Subcutaneous abdominal adipose tissue (tissue), 5 donors: ENCODE data around the gene FHL3.

ENCODE experiments used
- H3K27ac ChIP-seq: one replicate; pipeline ENCODE4 v1.7.0; 2013; ENCODE audit warnings: low read depth, mild to moderate bottlenecking, inconsistent platforms, low read length, moderate library complexity
- H3K27me3 ChIP-seq, 5 donors: one replicate each; pipeline ENCODE4 v1.7.0; 2013; ENCODE audit warnings: low read length in 5 of 5, inconsistent platforms in 1 of 5; ENCODE audit not compliant: control insufficient read depth in 5 of 5, insufficient read depth in 4 of 5
- H3K36me3 ChIP-seq, 5 donors: one replicate each; pipeline ENCODE4 v1.7.0; 2013; ENCODE audit warnings: low read length in 5 of 5; ENCODE audit not compliant: control insufficient read depth in 5 of 5, insufficient read depth in 5 of 5
- H3K4me1 ChIP-seq, 5 donors: one replicate each; pipeline ENCODE4 v1.7.0; 2013; ENCODE audit warnings: low read length in 5 of 5, mild to moderate bottlenecking in 3 of 5, moderate library complexity in 1 of 5; ENCODE audit not compliant: control insufficient read depth in 5 of 5, insufficient read depth in 5 of 5
- H3K4me3 ChIP-seq, 5 donors: one replicate each; pipeline ENCODE4 v1.7.0; 2013; ENCODE audit warnings: low read length in 5 of 5, low read depth in 1 of 5
- H3K9ac ChIP-seq, 5 donors: one replicate each; pipeline ENCODE4 v1.7.0; 2013; ENCODE audit warnings: low read length in 5 of 5, mild to moderate bottlenecking in 4 of 5, moderate library complexity in 3 of 5
- H3K9me3 ChIP-seq, 5 donors: one replicate each; pipeline ENCODE4 v1.7.0; 2013; ENCODE audit warnings: low read length in 5 of 5; ENCODE audit not compliant: control insufficient read depth in 5 of 5
- donor health status: healthy.
- donor health status: healthy.
- donor health status: healthy.
- donor health status: healthy.
- donor health status: healthy.

The FHL3 gene

DNA sequence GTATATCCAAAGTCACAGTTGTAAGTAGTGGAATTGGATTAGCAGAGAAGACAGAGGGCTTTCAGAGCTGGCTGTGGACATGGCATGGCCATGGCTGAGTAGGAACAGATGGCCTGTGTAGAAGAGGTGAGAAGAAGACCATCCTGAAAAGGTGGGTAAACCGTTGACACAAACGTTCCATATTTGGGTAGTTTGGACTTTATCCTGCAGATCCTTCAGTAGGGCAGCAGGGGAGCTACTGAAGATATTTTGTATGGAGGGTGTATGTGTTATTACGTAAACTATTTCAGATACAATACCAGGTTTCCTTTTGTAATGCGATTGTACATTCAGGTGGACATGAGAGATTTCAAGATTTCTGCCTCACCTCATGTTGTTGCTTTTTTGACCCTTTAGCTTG, 8.9 kb upstream of the FHL3 start:
- H3K4me1 ChIP-seq: peaks cover 3 to 43% (median 36%) of the 10 kb centered on the region in 5 donors
- peak overlapping the region in 1 of 5 donors; percentile 3 for H3K9ac ChIP-seq
- no peak overlapping the region for H3K27ac ChIP-seq

DNA sequence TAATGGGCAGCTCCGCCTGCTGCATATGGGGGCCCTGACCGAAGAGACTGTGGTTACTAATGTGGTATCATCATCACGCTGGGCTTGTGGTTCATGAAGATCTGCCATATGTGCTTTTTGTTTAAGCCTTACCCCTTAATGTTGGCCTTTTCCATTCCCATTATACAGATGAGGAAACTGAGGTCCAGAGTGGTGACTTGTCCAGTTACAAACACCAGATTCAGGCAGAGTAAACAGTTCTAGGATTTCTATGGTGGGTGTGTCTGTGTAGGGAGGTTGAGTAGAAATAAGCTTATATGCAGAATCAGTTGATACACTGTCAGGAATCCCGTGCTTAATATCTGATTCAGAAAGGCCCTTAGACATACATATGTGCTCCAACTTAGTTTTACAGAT, 7.9 kb upstream of the FHL3 start:
- Histone ChIP-seq H3K36me3 (peaks cover 10 to 22% (median 13%) of the 10 kb centered on the region in 5 donors), H3K4me3 (peak overlapping the region; percentile 81 to 98 (median 97)), H3K9me3 (no peaks in the 10 kb centered on the region), H3K4me1 (peaks cover 3 to 44% (median 36%) of the 10 kb centered on the region in 5 donors), H3K27ac (peak overlapping the region; percentile 98), H3K9ac (peak overlapping the region; percentile 96 to 100 (median 99)), H3K27me3 (no peaks in the 10 kb centered on the region)

More for the DNA sequence above, 8.9 kb upstream of the FHL3 start:
- Histone ChIP-seq H3K36me3 (peaks cover 15 to 32% (median 22%) of the 10 kb centered on the region in 5 donors), H3K9me3 (no peaks in the 10 kb centered on the region), H3K4me3 (peak overlapping the region in 1 of 5 donors; percentile 97), H3K27me3 (no peaks in the 10 kb centered on the region)

DNA sequence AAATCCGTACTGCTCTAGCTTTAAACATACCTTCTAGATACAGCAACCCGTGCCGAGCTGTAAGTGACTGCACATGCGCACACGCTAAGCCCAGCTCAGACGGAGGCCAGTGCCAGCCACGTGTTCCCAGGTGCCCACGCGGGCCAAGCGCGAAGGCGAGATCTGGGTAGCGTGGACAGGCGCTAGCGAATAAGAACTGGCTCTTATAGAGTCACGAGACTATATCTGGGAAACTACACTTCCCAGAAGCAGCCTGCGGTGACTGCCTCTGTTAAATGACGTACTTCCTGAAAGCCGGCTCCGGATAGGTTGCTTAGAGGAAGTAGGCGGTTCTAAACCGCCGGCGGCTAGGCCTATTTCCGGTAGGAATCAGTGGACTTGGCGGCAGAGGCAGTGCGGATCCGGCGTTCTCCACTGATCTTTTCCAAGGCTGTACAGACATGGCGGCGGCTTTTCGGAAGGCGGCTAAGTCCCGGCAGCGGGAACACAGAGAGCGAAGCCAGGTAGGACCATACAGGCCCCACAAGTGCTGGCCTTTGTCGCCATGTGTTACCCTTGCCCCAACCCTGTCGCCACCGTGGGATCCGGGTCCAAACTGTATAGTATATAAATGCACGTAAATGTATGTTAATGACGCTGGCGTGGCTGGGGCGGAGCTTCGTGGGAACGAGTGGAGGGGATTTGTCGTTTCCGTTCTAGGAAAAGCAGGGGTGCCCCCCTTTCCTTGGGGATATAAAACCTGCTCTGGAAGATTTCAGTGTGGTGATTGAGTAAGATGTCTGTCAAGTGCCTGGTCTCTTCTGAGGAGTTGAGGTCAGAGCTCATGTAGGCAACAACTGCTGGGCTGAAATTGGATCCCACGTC, 7.3 kb upstream of the FHL3 start, which contains the start of gene UTP11:
Gene UTP11 (plus strand): TSS at position 372 of the 864 bp plus-strand sequence. CDS start 69 bp downstream, at position 441.
- H3K4me3 ChIP-seq: peak within 1 kb of the TSS; percentile 81 to 98 (median 97)
- no peaks in the 10 kb centered on the region for H3K9me3 ChIP-seq
- H3K4me1 ChIP-seq: peaks cover 3 to 44% (median 36%) of the 10 kb centered on the region in 5 donors
- H3K9ac ChIP-seq: peak within 1 kb of the TSS; percentile 96 to 100 (median 99)
- H3K27ac ChIP-seq: peak within 1 kb of the TSS; percentile 98
- no peaks in the 10 kb centered on the region for H3K27me3 ChIP-seq
- H3K36me3 ChIP-seq: peaks cover 5 to 16% (median 9%) of the 10 kb centered on the region in 5 donors

DNA sequence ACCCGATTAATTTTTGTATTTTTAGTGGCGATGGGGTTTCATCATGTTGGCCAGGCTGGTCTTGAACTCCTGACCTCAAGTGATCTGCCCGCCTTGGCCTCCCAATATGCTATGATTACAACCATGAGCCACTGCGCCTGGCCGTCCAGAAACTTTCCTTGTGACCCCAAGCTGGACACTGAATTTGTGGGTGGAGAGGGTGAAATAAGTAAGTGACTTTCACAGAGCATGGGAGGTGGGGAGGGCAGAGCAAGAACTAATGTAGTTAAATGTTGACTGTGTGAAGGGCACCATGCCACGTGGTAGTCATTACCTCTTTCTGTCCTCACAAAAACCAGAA, 4.5 kb upstream of the FHL3 start:
- Histone ChIP-seq H3K4me3 (no peak overlapping the region), H3K36me3 (no peaks in the 10 kb centered on the region), H3K27me3 (peaks cover 0 to 5% (median under 1%) of the 10 kb centered on the region in 5 donors), H3K4me1 (peaks cover 3 to 30% (median 22%) of the 10 kb centered on the region in 5 donors), H3K9ac (no peak overlapping the region), H3K27ac (no peak overlapping the region), H3K9me3 (no peaks in the 10 kb centered on the region)

DNA sequence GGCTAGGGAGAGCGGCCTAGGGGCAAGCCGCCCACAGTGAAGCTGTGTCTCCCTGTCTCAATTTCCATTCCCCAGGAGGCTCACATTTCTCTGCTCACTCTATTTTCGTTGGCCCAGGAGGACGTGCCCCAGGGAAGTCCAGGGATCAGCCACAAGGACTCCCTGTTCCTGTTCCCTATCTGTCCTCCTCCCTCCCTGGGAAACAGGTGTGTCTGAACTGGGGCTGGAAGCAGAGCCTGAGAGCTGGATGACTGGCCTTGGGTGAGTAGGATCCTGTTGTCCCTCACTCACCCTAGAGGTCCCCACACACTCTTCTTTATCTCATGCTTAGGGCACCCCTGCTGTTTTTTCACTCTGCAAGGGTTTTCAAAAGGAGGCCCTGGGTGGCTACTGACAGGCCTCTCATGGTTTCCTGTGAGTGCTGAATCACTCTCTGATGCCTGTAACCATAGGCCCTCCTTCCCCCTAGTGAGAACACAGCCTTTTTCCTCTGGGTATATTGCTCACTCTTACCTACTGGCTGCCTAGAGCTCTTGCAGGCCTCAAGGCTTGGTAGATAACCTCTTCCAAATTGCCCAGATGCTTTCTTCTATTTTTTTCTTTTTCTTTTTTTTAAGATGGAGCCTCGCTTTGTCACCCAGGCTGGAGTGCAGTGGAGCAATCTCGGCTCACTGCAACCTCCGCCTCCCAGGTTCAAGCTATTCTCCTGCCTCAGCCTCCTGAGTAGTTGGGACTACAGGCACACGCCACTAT, 4.0 kb upstream of the FHL3 start:
- Histone ChIP-seq H3K9ac (no peak overlapping the region), H3K36me3 (no peaks in the 10 kb centered on the region), H3K9me3 (no peaks in the 10 kb centered on the region), H3K27ac (no peak overlapping the region), H3K4me1 (peaks cover 3 to 34% (median 23%) of the 10 kb centered on the region in 5 donors), H3K27me3 (peaks cover 0 to 10% (median 5%) of the 10 kb centered on the region in 5 donors), H3K4me3 (no peak overlapping the region)

DNA sequence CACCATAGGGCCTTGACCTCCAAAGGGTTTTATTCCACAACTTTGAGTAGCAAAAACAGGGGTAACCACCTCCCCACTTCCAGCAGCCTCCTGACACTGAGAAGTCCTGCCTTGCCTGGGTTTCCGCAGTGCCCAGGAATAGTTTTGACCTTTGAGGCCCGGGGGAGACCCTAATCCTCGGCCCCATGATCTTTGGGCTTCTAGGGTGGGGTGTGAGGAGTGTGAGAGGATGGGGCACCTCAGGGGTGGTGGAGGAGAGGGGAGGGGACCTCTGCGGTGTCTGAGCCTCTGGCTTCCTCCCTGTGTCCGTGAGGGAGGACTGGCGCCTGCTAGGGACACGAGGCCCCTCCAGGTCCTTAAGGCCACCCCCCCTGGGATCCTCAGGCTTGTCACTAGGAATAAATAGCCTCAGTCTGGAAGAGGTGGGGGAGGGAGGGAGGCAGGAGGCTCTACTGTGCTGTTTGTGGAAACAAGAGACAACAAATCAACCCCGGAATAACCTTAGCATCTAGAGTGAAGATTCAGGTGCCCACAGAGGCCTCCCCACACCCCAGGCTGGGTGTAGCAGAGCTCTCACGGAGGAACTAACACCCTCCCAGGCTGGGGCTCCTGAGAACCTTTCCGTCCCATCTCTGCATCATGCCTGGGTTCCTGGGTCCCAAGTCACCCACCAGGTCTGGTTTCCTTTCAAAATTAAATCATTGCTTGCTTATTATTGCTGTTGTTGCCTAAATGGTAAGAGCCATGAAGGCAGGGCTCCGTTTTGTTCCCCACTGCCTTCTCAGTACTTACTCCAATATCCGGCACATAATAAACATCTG, 904 bp upstream of the FHL3 start:
- H3K27me3 ChIP-seq: peaks cover 0 to 16% (median 15%) of the 10 kb centered on the region in 5 donors
- H3K4me3 ChIP-seq: peak overlapping the region in 4 of 5 donors; percentile 43 to 55 (median 48)
- no peaks in the 10 kb centered on the region for H3K9me3 ChIP-seq
- no peaks in the 10 kb centered on the region for H3K36me3 ChIP-seq
- peak overlapping the region; percentile 16 for H3K27ac ChIP-seq
- H3K9ac ChIP-seq: peak overlapping the region in 1 of 5 donors; percentile 66
- H3K4me1 ChIP-seq: peaks cover 2 to 35% (median 20%) of the 10 kb centered on the region in 5 donors

DNA sequence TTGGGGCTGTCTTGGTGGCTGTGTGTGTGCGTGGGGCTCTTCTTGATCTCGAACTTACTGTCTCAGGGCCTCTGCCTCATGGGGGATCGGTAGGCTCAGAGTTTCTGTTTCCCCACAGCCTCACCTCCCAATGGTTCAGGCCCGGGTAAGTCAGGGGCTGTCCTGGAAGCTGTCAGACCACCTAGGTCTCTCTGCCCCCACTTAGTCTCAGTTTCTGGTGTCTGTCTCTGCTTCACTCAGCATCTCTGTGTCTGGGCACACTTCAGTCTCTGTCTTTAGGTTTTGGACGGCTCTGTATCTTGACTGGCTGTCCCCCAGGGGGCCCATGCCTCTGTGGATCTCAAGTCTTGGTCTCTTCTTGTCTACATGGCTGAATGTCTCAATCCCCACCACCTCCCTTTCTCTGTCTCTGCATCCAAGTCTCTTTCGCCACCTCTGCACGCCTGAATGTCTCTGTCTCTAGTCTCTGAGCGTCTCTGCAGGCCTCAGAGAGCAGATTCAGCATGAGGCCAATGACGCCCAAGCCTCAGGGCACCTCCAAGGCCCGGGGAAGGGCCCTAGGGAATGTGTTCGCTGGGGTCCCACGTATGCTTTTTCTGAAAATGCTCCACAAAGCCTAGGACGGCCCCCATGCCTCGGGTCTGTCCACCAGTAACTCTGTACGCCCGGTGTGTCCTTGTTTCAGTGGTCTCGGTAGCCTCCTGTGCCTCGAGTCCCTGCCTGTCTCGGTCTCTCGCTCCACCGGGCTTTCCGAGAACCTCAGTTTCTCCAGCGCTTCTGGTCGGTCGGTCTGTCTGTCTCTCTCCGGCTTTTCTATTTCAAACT, 818 bp downstream of the FHL3 start:
- Histone ChIP-seq H3K9me3 (no peaks in the 10 kb centered on the region), H3K36me3 (no peaks in the 10 kb centered on the region), H3K4me3 (peak overlapping the region; percentile 69 to 86 (median 73)), H3K27ac (peak overlapping the region; percentile 45), H3K27me3 (peaks cover 0 to 27% (median 15%) of the 10 kb centered on the region in 5 donors), H3K4me1 (peaks cover 14 to 52% (median 36%) of the 10 kb centered on the region in 5 donors), H3K9ac (peak overlapping the region in 4 of 5 donors; percentile 59 to 87 (median 74))

DNA sequence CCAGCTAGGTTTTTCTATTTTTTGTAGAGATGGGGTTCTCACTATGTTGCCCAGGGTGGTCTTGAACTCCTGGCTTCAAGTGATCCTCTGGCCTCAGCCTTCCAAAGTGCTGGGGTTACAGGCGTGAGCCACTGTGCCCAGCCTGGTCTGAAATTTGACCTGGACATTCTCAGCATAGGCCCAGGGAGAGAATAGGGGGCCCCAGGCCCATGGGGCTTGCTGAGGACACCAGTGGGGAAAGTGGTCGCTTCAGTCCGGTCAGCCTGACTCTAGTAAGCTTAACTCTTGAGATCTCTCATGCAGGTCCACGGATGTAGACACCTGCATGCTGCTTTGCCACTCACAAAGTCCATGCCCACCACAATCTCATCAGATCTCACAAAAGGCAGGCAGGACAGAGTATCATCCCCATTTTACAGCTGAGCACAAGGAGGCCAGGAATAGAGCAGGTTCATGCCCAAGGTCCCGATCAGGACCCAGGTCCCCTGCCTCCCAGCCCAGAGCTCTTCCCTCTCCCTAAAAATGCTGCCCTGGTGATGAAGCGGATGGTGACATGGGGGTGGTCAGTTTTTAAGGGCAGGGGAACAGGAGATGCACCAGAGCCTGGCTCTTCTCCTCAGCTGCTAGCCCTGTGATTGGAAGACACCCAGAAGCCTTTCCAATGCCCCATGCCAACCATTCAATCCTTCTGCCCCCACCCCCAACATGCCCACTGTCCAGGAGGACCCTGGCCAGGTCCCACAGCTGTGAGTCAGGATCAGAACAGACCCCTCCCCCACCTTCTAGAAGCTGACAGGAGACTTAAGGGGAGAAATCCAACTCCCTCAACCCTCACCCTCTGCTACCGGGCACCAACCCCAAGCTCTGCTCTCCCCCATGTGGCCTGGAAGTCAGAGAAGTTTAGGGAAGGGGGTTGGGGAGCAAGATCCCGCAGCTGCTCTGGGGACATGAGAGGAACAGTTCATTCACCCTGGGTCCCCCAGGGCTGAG, 1.8 kb downstream of the FHL3 start:
- peak overlapping the region in 4 of 5 donors; percentile 36 to 81 (median 71) for H3K4me3 ChIP-seq
- no peaks in the 10 kb centered on the region for H3K9me3 ChIP-seq
- peaks cover 0 to 4% (median 0%) of the 10 kb centered on the region in 5 donors for H3K36me3 ChIP-seq
- H3K4me1 ChIP-seq: peaks cover 14 to 59% (median 46%) of the 10 kb centered on the region in 5 donors
- peak overlapping the region in 3 of 5 donors; percentile 59 to 87 (median 63) for H3K9ac ChIP-seq
- H3K27me3 ChIP-seq: peaks cover 0 to 27% (median 20%) of the 10 kb centered on the region in 5 donors
- H3K27ac ChIP-seq: peak overlapping the region; percentile 45
